GM19463 (cell line): Measurements from ENCODE around the gene MYH7B.

Source experiments
- ATAC-seq: cut with Tn5 transposase; IDR thresholded peaks from one replicate; pipeline ENCODE4 v1.9.1; 2021; ENCODE audit warnings: mild to moderate bottlenecking, moderate library complexity; ENCODE audit not compliant: unreplicated experiment

The MYH7B gene

GRCh38 chr20:35003211-35004031, 47.8 kb downstream of the MYH7B start:
- no peak for ATAC-seq

GRCh38 chr20:35004051-35004725, 48.5 kb downstream of the MYH7B start:
- ATAC-seq: no peak

GRCh38 chr20:35004749-35005462, 49.2 kb downstream of the MYH7B start:
- no peak for ATAC-seq
